ENCODE results near the gene RPL23. TPM values are rescaled to one million over a fixed set of nuclear protein-coding genes. Genes with fewer than 3 reads are reported as not detected.

RPL23 gene
- polyA plus RNA-seq, 1 donor from 2014 or later = 1,333 TPM

DNA sequence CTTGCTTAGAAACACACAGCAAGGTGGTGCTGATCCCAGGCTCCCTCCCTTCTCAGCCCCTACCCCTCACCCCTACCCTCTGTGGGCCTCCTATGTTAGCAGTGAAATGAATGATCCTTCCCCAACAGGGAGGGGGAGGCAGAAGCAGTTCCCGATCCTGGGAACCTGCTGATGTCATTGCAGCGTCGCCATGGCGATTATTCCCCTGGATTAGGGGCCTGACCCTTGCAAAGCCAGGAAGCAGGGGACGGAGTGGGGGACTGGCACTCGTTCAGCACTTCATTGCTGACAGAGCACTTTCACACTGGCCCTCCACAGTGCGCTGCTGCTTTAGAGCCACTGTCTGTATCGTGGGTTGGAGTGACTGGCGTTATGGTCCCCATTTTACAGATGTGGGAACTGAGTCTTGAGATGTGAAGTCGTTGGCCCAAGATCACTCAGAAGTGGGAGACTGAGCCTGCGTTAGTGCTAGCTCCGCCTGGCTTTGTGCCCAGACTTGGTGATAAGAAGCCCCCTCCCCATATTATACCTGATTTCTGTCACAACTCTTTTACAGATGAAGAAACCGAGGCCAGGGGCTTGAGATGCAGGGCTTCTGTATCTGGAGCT lies 42.9 kb upstream of the RPL23 start (continued):
- no peak for TF ChIP-seq POLR2AphosphoS5 (IDR thresholded peaks at IDR 0.05)

DNA sequence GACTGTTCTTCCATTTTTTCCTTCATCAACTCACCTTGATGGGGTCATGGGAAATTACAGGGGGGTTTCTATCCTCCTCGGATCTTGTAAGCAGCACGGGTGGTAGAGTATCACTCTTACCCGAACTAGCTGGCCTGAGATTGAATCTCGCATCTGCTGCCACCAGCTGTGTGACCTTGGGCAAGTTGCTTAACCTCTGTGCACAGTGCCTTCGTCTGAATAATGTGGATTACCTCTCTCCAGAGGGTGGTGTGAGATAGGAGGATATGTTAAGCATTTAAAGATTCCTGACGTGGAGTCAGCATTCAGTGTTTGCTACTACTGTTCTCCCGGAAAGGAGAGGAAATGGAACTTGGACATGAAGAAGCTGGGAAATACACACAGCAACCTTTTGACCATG lies 40.8 kb upstream of the RPL23 start:
- no peak overlapping the region for H3K4me2 ChIP-seq (ENCODE audit: low read length)
- H4K20me1 ChIP-seq (ENCODE audit: insufficient read depth) = no peaks in the 10 kb centered on the region
- H3K27ac ChIP-seq (ENCODE audit: low read length) = no peak overlapping the region
- no peaks in the 10 kb centered on the region for H3K9me3 ChIP-seq (ENCODE audit: low read length)
- H3K4me3 ChIP-seq (ENCODE audit: low read length) = no peak overlapping the region
- peaks cover 3% of the 10 kb centered on the region for H3K36me3 ChIP-seq (ENCODE audit: insufficient read depth, low read length)
- no peaks in the 10 kb centered on the region for H3K9me2 ChIP-seq (ENCODE audit: insufficient read depth, low read length)
- no peak overlapping the region for H3K9ac ChIP-seq (ENCODE audit: low read length)
- H2AFZ ChIP-seq (ENCODE audit: low read depth, low read length) = no peak overlapping the region
- no peaks in the 10 kb centered on the region for H3K27me3 ChIP-seq (ENCODE audit: insufficient read depth, low read depth, low read length)
- H3K79me2 ChIP-seq (replicated peaks; ENCODE audit: insufficient read depth, low read length) = peaks cover 6% of the 10 kb centered on the region
- no peak for TF ChIP-seq EP300 (conservative IDR thresholded peaks at IDR 0.05; ENCODE audit: poor library complexity, severe bottlenecking)
- no peak for TF ChIP-seq POLR2AphosphoS5 (IDR thresholded peaks at IDR 0.05)
- TF ChIP-seq, protein P1, sequence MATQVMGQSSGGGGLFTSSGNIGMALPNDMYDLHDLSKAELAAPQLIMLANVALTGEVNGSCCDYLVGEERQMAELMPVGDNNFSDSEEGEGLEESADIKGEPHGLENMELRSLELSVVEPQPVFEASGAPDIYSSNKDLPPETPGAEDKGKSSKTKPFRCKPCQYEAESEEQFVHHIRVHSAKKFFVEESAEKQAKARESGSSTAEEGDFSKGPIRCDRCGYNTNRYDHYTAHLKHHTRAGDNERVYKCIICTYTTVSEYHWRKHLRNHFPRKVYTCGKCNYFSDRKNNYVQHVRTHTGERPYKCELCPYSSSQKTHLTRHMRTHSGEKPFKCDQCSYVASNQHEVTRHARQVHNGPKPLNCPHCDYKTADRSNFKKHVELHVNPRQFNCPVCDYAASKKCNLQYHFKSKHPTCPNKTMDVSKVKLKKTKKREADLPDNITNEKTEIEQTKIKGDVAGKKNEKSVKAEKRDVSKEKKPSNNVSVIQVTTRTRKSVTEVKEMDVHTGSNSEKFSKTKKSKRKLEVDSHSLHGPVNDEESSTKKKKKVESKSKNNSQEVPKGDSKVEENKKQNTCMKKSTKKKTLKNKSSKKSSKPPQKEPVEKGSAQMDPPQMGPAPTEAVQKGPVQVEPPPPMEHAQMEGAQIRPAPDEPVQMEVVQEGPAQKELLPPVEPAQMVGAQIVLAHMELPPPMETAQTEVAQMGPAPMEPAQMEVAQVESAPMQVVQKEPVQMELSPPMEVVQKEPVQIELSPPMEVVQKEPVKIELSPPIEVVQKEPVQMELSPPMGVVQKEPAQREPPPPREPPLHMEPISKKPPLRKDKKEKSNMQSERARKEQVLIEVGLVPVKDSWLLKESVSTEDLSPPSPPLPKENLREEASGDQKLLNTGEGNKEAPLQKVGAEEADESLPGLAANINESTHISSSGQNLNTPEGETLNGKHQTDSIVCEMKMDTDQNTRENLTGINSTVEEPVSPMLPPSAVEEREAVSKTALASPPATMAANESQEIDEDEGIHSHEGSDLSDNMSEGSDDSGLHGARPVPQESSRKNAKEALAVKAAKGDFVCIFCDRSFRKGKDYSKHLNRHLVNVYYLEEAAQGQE (IDR thresholded peaks at IDR 0.05; ENCODE audit: borderline replicate concordance) = no peak
- no peak for TF ChIP-seq SMC3 (conservative IDR thresholded peaks at IDR 0.05; ENCODE audit: poor library complexity)
- no peak for TF ChIP-seq RAD21 (conservative IDR thresholded peaks at IDR 0.05)
- no peak for TF ChIP-seq MXI1 (conservative IDR thresholded peaks at IDR 0.05; ENCODE audit: poor library complexity, severe bottlenecking)
- no peak for TF ChIP-seq EZH2 (IDR thresholded peaks at IDR 0.05; ENCODE audit: borderline replicate concordance, insufficient read depth, low read length, poor library complexity, severe bottlenecking)
- no peaks in the 10 kb centered on the region for H3F3A ChIP-seq (ENCODE audit: insufficient read depth, low read length, poor library complexity, severe bottlenecking)

DNA sequence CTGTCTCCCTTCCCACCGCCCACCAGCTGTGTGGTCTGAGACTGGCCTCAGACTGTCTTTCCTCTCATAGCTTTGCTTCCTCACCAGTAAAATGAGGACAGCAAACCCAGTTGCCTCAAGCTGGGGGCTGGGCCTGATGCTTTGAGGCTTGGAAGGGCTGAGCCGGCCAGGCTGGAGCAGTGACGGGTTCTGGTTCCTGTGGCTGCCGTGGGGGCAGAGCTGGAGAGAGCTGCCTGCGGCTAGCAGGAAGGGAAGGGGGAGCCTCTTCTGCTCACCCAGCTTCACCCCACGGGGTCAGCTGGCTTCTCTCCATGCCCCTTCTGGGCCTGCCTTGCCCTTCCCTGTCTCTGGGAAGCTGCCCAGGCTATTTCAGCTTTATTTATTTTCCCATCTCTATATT lies 40.1 kb upstream of the RPL23 start:
- Histone ChIP-seq H3K9me2 (ENCODE audit: insufficient read depth, low read length) (no peaks in the 10 kb centered on the region), H3K79me2 (replicated peaks; ENCODE audit: insufficient read depth, low read length) (peaks cover 13% of the 10 kb centered on the region), H3K9ac (ENCODE audit: low read length) (no peak overlapping the region), H3K4me2 (ENCODE audit: low read length) (no peak overlapping the region), H3K27ac (ENCODE audit: low read length) (no peak overlapping the region), H3K36me3 (ENCODE audit: insufficient read depth, low read length) (peaks cover 3% of the 10 kb centered on the region), H3K4me3 (ENCODE audit: low read length) (no peak overlapping the region), H2AFZ (ENCODE audit: low read depth, low read length) (no peak overlapping the region), H3K27me3 (ENCODE audit: insufficient read depth, low read depth, low read length) (no peaks in the 10 kb centered on the region), H3F3A (ENCODE audit: insufficient read depth, low read length, poor library complexity, severe bottlenecking) (no peaks in the 10 kb centered on the region), H4K20me1 (ENCODE audit: insufficient read depth) (no peaks in the 10 kb centered on the region), H3K9me3 (ENCODE audit: low read length) (no peaks in the 10 kb centered on the region)
- no peak for TF ChIP-seq MXI1 (conservative IDR thresholded peaks at IDR 0.05; ENCODE audit: poor library complexity, severe bottlenecking)
- TF ChIP-seq RAD21 (conservative IDR thresholded peaks at IDR 0.05) = no peak
- TF ChIP-seq EZH2 (IDR thresholded peaks at IDR 0.05; ENCODE audit: borderline replicate concordance, insufficient read depth, low read length, poor library complexity, severe bottlenecking) = no peak

DNA sequence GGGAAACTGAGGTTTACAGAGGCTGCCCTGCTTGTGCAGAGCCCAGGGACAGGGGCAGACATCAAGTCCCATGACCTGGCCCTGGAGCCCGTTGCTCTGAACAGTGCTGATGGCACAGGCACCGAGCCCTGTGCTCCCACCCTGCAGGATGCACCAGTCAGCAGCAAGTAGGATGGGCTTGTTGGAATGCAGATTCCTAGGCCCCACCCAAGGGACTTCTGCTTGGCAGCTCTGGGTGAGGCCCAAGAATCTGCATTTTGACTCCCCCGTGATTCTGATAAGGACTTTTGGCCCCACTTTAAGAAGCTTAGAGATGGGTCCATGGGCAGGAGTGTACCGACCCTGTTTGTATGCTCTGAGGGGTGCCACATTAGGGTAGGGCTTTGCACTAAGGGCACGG lies 39.6 kb upstream of the RPL23 start:
- peaks cover 17% of the 10 kb centered on the region for H3K79me2 ChIP-seq (replicated peaks; ENCODE audit: insufficient read depth, low read length)
- H4K20me1 ChIP-seq (ENCODE audit: insufficient read depth) = no peaks in the 10 kb centered on the region
- H3K36me3 ChIP-seq (ENCODE audit: insufficient read depth, low read length) = no peaks in the 10 kb centered on the region
- no peak overlapping the region for H3K9ac ChIP-seq (ENCODE audit: low read length)
- TF ChIP-seq, protein P1 (IDR thresholded peaks at IDR 0.05; ENCODE audit: borderline replicate concordance) = no peak
- H3K27ac ChIP-seq (ENCODE audit: low read length) = no peak overlapping the region
- H3K4me3 ChIP-seq (ENCODE audit: low read length) = no peak overlapping the region
- no peak overlapping the region for H3K4me2 ChIP-seq (ENCODE audit: low read length)
- no peaks in the 10 kb centered on the region for H3K27me3 ChIP-seq (ENCODE audit: insufficient read depth, low read depth, low read length)
- H3F3A ChIP-seq (ENCODE audit: insufficient read depth, low read length, poor library complexity, severe bottlenecking) = no peaks in the 10 kb centered on the region
- no peaks in the 10 kb centered on the region for H3K9me2 ChIP-seq (ENCODE audit: insufficient read depth, low read length)
- H2AFZ ChIP-seq (ENCODE audit: low read depth, low read length) = no peak overlapping the region
- H3K9me3 ChIP-seq (ENCODE audit: low read length) = no peaks in the 10 kb centered on the region

All from neural cell (in vitro differentiated cells).